ENCODE measurements around the gene SETD4.

DNA sequence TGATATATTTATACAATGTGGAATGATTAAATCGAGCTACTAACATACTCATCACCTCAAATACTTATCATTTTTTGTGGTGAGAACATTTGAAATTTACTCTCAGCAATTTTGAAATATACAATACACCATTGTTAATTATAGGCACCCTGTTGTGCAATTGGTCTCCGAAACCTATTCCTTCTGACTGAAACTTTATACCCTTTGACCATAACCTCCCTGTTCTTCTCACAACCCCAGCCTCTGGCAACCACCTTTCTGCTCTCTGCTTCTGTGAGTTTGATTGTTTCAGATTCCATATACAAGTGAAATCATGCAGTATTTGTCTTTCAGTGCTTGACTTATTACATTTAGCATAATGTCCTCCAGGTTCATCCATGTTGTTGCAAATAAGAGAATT is 49.5 kb downstream of the SETD4 start:
- TF ChIP-seq, protein P1, sequence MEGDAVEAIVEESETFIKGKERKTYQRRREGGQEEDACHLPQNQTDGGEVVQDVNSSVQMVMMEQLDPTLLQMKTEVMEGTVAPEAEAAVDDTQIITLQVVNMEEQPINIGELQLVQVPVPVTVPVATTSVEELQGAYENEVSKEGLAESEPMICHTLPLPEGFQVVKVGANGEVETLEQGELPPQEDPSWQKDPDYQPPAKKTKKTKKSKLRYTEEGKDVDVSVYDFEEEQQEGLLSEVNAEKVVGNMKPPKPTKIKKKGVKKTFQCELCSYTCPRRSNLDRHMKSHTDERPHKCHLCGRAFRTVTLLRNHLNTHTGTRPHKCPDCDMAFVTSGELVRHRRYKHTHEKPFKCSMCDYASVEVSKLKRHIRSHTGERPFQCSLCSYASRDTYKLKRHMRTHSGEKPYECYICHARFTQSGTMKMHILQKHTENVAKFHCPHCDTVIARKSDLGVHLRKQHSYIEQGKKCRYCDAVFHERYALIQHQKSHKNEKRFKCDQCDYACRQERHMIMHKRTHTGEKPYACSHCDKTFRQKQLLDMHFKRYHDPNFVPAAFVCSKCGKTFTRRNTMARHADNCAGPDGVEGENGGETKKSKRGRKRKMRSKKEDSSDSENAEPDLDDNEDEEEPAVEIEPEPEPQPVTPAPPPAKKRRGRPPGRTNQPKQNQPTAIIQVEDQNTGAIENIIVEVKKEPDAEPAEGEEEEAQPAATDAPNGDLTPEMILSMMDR (IDR thresholded peaks at IDR 0.05; ENCODE audit: low read depth, low read length) = no peak
- no peak for TF ChIP-seq EZH2phosphoT487 (IDR thresholded peaks at IDR 0.05; ENCODE audit: low read depth)
